ENCODE data around the gene OLFM1.

The OLFM1 gene

GRCh38 chr9:135130207-135130976 lies 42.9 kb downstream of the OLFM1 start:
- DNase-seq = peak in 11 of 56 donors; percentile 9 to 47 (median 27)

GRCh38 chr9:135131488-135131887 lies 44.0 kb downstream of the OLFM1 start:
- no peak for DNase-seq

GRCh38 chr9:135132008-135132407 lies 44.5 kb downstream of the OLFM1 start:
- DNase-seq = no peak

- no peak for DNase-seq
Observed at GRCh38 chr9:135134268-135135022, 47.0 kb downstream of the OLFM1 start.

- no peak for DNase-seq
Observed at GRCh38 chr9:135135171-135135928, 47.9 kb downstream of the OLFM1 start.

GRCh38 chr9:135135929-135136315 lies 48.5 kb downstream of the OLFM1 start:
- no peak for DNase-seq

GRCh38 chr9:135136481-135136880 lies 49.0 kb downstream of the OLFM1 start:
- no peak for DNase-seq

- DNase-seq = peak in 38 of 56 donors; percentile 10 to 71 (median 44)
Observed at GRCh38 chr9:135136991-135137832, 49.7 kb downstream of the OLFM1 start.

GRCh38 chr9:135138078-135138855 lies 50.8 kb downstream of the OLFM1 start:
- DNase-seq = no peak

- DNase-seq = peak in 2 of 56 donors; percentile 29 to 36
Observed at GRCh38 chr9:135139366-135139959, 52.0 kb downstream of the OLFM1 start.

- DNase-seq = no peak
Observed at GRCh38 chr9:135141183-135141774, 53.8 kb downstream of the OLFM1 start.

GRCh38 chr9:135144581-135145170 lies 57.2 kb downstream of the OLFM1 start:
- no peak for DNase-seq

GRCh38 chr9:135145312-135145711 lies 57.8 kb downstream of the OLFM1 start:
- no peak for DNase-seq

GRCh38 chr9:135146241-135146640 lies 58.8 kb downstream of the OLFM1 start:
- no peak for DNase-seq

- peak in 32 of 56 donors; percentile 11 to 73 (median 43) for DNase-seq
Observed at GRCh38 chr9:135146766-135147473, 59.5 kb downstream of the OLFM1 start.

- peak in 4 of 56 donors; percentile 4 to 73 (median 59) for DNase-seq
Observed at GRCh38 chr9:135147474-135147805, 60.0 kb downstream of the OLFM1 start.

GRCh38 chr9:135147938-135148337 lies 60.5 kb downstream of the OLFM1 start:
- DNase-seq = no peak

- no peak for DNase-seq
Observed at GRCh38 chr9:135148386-135148785, 60.9 kb downstream of the OLFM1 start.

Data from amygdala (tissue), 56 donors.